Activated CD4-positive, alpha-beta memory T cell treated with anti-CD3 and anti-CD28 coated beads for 36 hours (primary cell): Measurements from ENCODE around the gene TCEAL2. TPM values are rescaled to one million over a fixed set of nuclear protein-coding genes. Genes with fewer than 3 reads are reported as not detected.
"Not testable (repeated sequence)": the region's sequence is repeated elsewhere in the genome, so short reads cannot be mapped to it uniquely, and the experiment has no call there.

Experiments used
- CTCF ChIA-PET: fragments of 350-600 bp; sonication (Branson Sonifier 250); formaldehyde crosslinking; loops from one replicate; lab custom pipeline; 2021; ENCODE audit warnings: antibody characterized with exemption, inconsistent platforms; lab: Charles Lee
- POLR2A ChIA-PET: fragments of 350-600 bp; sonication (Branson Sonifier 250); formaldehyde crosslinking; loops from one replicate; lab custom pipeline; 2021; ENCODE audit warnings: antibody characterized with exemption; lab: Charles Lee
- DNase-seq: peaks from one replicate; pipeline ENCODE4 v3.0.0-alpha.2; 2020
- H3K27ac Mint-ChIP-seq: one replicate; pipeline ENCODE4 v1.8.0; 2021; ENCODE audit warnings: mixed read lengths
- H3K27me3 Mint-ChIP-seq: one replicate; pipeline ENCODE4 v1.8.0; 2021; ENCODE audit warnings: mixed read lengths
- H3K36me3 Mint-ChIP-seq: one replicate; pipeline ENCODE4 v1.8.0; 2021; ENCODE audit warnings: mixed read lengths
- H3K4me1 Mint-ChIP-seq: one replicate; pipeline ENCODE4 v1.8.0; 2021; ENCODE audit warnings: low read depth, mixed read lengths
- H3K4me3 Mint-ChIP-seq: one replicate; pipeline ENCODE4 v1.8.0; 2021; ENCODE audit warnings: mild to moderate bottlenecking, mixed read lengths
- H3K9me3 Mint-ChIP-seq: one replicate; pipeline ENCODE4 v1.8.0; 2021; ENCODE audit warnings: mixed read lengths
- intact Hi-C: fragments of 100-400 bp; cut with micrococcal nuclease; formaldehyde crosslinking; loops from one replicate; pipeline ENCODE4 v1.15.1; 2023
- total RNA-seq, 2 experiments: library from RNA; stranded (reverse); gene quantifications; one replicate each; pipeline ENCODE4 v1.2.3, GENCODE V29; 2021

The TCEAL2 gene
- total RNA-seq, 2 experiments from 2014 or later = 0.40 to 0.51 TPM

GRCh38 chrX:102142274-102142673 is 16.8 kb downstream of the TCEAL2 start, which contains the start of gene TCEAL6:
TSS of gene TCEAL6 (minus strand) at chrX:102142481.
- H3K4me3 Mint-ChIP-seq, POLR2A ChIA-PET, CTCF ChIA-PET, H3K9me3 Mint-ChIP-seq, H3K36me3 Mint-ChIP-seq, intact Hi-C loops, H3K4me1 Mint-ChIP-seq, DNase-seq, H3K27ac Mint-ChIP-seq: not testable (repeated sequence)
- H3K27me3 Mint-ChIP-seq = peaks cover 20% of the 10 kb centered on the region

GRCh38 chrX:102154218-102154860 is 28.9 kb downstream of the TCEAL2 start:
- peak; percentile 25 for DNase-seq

GRCh38 chrX:102154900-102155805 is 29.7 kb downstream of the TCEAL2 start:
- intact Hi-C loops = loop anchor here (1.0 to 5.0 kb wide), 4 partner anchors 26 to 738 kb away; no protein-coding TSS in a partner anchor
- peak; percentile 41 for DNase-seq
- no peaks in the 10 kb centered on the region for H3K36me3 Mint-ChIP-seq
- H3K4me3 Mint-ChIP-seq = peak overlapping the region; percentile 98
- ChIA-PET CTCF (interaction anchor here (0.7 to 1.8 kb wide), 2 partner anchors 20 to 681 kb away, joined by 3 to 6 read pairs; no protein-coding TSS in a partner anchor), POLR2A (interaction anchor here (1.1 to 1.5 kb wide), 2 partner anchors 444 to 764 kb away, joined by 3 to 4 read pairs; partner anchors contain the start of genes ARMCX5 and RPL36A)
- H3K4me1 Mint-ChIP-seq = peaks cover 10% of the 10 kb centered on the region
- no peaks in the 10 kb centered on the region for H3K9me3 Mint-ChIP-seq
- peaks cover 4% of the 10 kb centered on the region for H3K27me3 Mint-ChIP-seq
- H3K27ac Mint-ChIP-seq = peak overlapping the region; percentile 91

More at GRCh38 chrX:102154218-102154860, 28.9 kb downstream of the TCEAL2 start:
- peak overlapping the region; percentile 98 for H3K4me3 Mint-ChIP-seq
- ChIA-PET POLR2A (no interaction called here), CTCF (interaction anchor here (0.7 to 1.8 kb wide), 6 partner anchors 10 to 192 kb away, joined by 3 to 6 read pairs (median 4); no protein-coding TSS in a partner anchor)
- H3K36me3 Mint-ChIP-seq = no peaks in the 10 kb centered on the region
- intact Hi-C loops = loop anchor here (1.0 to 2.0 kb wide), 3 partner anchors 25 to 708 kb away; no protein-coding TSS in a partner anchor
- H3K4me1 Mint-ChIP-seq = peaks cover 10% of the 10 kb centered on the region
- H3K9me3 Mint-ChIP-seq = no peaks in the 10 kb centered on the region
- peak overlapping the region; percentile 91 for H3K27ac Mint-ChIP-seq
- H3K27me3 Mint-ChIP-seq = no peaks in the 10 kb centered on the region

- intact Hi-C loops = loop anchor here (2.0 to 5.0 kb wide), 3 partner anchors 363 to 738 kb away; no protein-coding TSS in a partner anchor
- Mint-ChIP-seq H3K27ac (peak within 1 kb of the TSS; percentile 91), H3K36me3 (no peaks in the 10 kb centered on the region), H3K9me3 (no peaks in the 10 kb centered on the region), H3K4me3 (peak within 1 kb of the TSS; percentile 98), H3K4me1 (peaks cover 10% of the 10 kb centered on the region), H3K27me3 (peaks cover 7% of the 10 kb centered on the region)
- peak; percentile 77 for DNase-seq
- CTCF ChIA-PET = no interaction called here
- POLR2A ChIA-PET = interaction anchor here (1.1 to 1.5 kb wide), 2 partner anchors 443 to 765 kb away, joined by 3 to 4 read pairs; partner anchors contain the start of genes ARMCX5 and RPL36A
These were observed 30.3 kb downstream of the TCEAL2 start, which contains the start of gene BEX5 for GRCh38 chrX:102155806-102156179. TSS of gene BEX5 (minus strand) at chrX:102155977. CDS start at chrX:102154265, 1,712 bp downstream.

Other genes with a start within 250 kb of the TCEAL2 start
- 1 to 10 TPM; 3.7 to 3.9 TPM for gene ZMAT1, start 193.7 kb upstream of the TCEAL2 start, total RNA-seq
- not detected for gene TCEAL6, start 16.8 kb downstream of the TCEAL2 start, total RNA-seq
- gene BEX5, start 30.3 kb downstream of the TCEAL2 start, total RNA-seq = 1 to 10 TPM; 7.0 to 8.4 TPM
- gene TCP11X1, start 89.6 kb downstream of the TCEAL2 start, total RNA-seq = not detected
- not detected for gene NXF2, start 121.5 kb downstream of the TCEAL2 start, total RNA-seq